ENCODE results near the gene MYT1. TPM values are rescaled to one million over a fixed set of nuclear protein-coding genes. Genes with fewer than 3 reads are reported as not detected.

Gene MYT1
- total RNA-seq, 2 donors from 2014 or later: 2.4 to 4.5 TPM

DNA sequence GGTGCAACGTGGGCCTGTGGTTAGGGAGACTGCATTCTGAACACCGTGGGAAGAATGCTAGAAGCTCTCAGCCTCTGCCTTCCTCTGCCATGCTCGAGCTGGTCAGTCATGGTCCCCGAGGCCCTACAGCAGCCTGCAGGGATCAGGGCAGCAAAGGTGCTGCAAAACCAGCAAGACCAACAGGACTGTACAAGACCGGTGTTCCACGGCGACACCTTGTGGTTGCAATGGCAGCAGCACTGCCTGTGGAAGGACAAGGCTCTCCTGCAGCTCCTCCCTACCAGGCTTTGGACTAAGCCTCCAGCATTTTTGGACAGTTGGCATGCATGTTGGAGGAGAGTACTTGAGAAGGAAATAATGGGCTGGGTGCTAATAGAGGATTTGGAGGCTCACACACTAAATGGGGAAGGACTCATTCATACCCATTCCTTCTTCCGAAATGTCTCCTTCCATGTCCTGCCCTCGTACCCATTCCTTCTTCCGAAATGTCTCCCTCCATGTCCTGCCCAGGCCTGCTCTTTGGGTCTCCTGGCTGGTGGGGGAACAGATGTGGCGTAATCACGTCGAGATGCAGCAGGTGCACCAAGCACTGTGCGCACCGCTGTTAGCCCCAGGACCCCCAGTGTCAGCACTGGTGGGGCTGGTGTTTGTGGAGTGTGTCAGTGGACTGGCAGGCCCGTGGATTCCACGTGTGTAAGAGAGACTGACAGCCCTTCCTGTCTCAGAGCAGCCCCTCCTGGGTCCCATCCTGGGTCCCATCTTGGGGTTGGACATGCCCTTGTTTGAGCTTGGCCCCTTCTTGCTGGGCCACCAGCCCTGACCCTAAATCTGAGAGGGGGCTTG lies 18.6 kb upstream of the MYT1 start:
- peak; percentile 84 for DNase-seq

DNA sequence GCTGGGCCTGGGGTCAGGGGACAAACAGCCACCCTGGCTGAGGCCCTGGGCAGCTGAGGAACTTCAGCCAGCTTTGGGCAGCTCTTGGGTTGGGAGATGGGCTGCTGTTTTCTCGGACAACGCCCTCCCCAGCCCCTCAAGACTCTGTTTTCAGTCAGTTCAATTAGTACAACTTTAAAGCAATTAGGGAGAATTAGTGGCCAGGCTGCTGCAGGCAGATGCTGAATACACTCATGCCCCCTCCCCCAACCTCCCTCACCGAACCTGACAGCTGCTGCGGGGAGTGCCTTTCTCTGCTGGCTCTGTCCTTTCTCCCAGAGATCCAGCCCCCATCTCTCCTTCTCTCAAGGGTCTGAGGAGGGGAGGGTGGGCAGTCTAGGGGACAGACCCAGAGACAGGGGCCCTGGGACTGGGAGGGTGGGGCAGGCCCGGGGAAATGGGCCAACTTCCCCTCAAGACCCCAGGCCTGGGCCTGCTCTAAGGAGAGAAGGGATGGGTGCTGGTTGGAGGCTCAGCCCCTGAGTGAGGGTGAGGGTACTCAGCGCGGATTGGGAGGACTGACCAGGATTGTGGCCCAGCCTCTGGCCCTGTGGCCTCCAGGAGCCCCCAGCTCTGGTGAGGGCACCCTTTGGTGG lies 17.8 kb upstream of the MYT1 start:
- H3K4me1 Mint-ChIP-seq: no peaks in the 10 kb centered on the region
- peaks cover 20% of the 10 kb centered on the region for H3K9me3 Mint-ChIP-seq
- H3K4me1 ChIP-seq (ENCODE audit: control insufficient read depth, insufficient read depth, low read length): no peaks in the 10 kb centered on the region
- no peaks in the 10 kb centered on the region for H3K27me3 Mint-ChIP-seq (ENCODE audit: insufficient read depth)
- H3K9me3 ChIP-seq (ENCODE audit: control insufficient read depth, low read length): peaks cover 17% of the 10 kb centered on the region
- H3K27ac Mint-ChIP-seq: no peak overlapping the region
- H3K4me3 Mint-ChIP-seq: no peak overlapping the region
- H3K27me3 ChIP-seq (ENCODE audit: control insufficient read depth, insufficient read depth, low read length, poor library complexity, severe bottlenecking): no peaks in the 10 kb centered on the region
- WGBS, 2 experiments (ENCODE audit: insufficient coverage in 1 of 2, insufficient read length in 1 of 2): 79 to 100% methylated on average over 1 to 7 of the region's 7 CpGs
- no peak for DNase-seq
- no peak for TF ChIP-seq CTCF (conservative IDR thresholded peaks at IDR 0.05)
- no peaks in the 10 kb centered on the region for H3K36me3 Mint-ChIP-seq (ENCODE audit: low read depth)
- H3K36me3 ChIP-seq (ENCODE audit: control insufficient read depth, insufficient read depth, low read length): no peaks in the 10 kb centered on the region
- H3K9ac ChIP-seq (ENCODE audit: extremely low read depth, low read length, poor library complexity, severe bottlenecking): no peak overlapping the region
- H3K4me3 ChIP-seq (ENCODE audit: low read length): no peak overlapping the region
- no peak overlapping the region for H3K27ac ChIP-seq (ENCODE audit: low read depth, low read length)

More for the DNA sequence above, 18.6 kb upstream of the MYT1 start:
- Mint-ChIP-seq H3K4me3 (no peak overlapping the region), H3K27me3 (ENCODE audit: insufficient read depth) (no peaks in the 10 kb centered on the region), H3K27ac (no peak overlapping the region), H3K9me3 (peaks cover 20% of the 10 kb centered on the region), H3K4me1 (no peaks in the 10 kb centered on the region), H3K36me3 (ENCODE audit: low read depth) (no peaks in the 10 kb centered on the region)
- Histone ChIP-seq H3K27me3 (ENCODE audit: control insufficient read depth, insufficient read depth, low read length, poor library complexity, severe bottlenecking) (no peaks in the 10 kb centered on the region), H3K9me3 (ENCODE audit: control insufficient read depth, low read length) (peaks cover 17% of the 10 kb centered on the region), H3K27ac (ENCODE audit: low read depth, low read length) (no peak overlapping the region), H3K9ac (ENCODE audit: extremely low read depth, low read length, poor library complexity, severe bottlenecking) (no peak overlapping the region), H3K4me1 (ENCODE audit: control insufficient read depth, insufficient read depth, low read length) (no peaks in the 10 kb centered on the region), H3K36me3 (ENCODE audit: control insufficient read depth, insufficient read depth, low read length) (no peaks in the 10 kb centered on the region), H3K4me3 (ENCODE audit: low read length) (no peak overlapping the region)
- WGBS, 2 experiments (ENCODE audit: insufficient coverage in 1 of 2, insufficient read length in 1 of 2): 90 to 92% methylated on average over 7 to 17 of the region's 17 CpGs
- peak; percentile 64 for TF ChIP-seq CTCF (conservative IDR thresholded peaks at IDR 0.05)

- no peak overlapping the region for H3K9ac ChIP-seq (ENCODE audit: extremely low read depth, low read length, poor library complexity, severe bottlenecking)
- peaks cover 2% of the 10 kb centered on the region for H3K4me1 Mint-ChIP-seq
- no peak for DNase-seq
- H3K4me3 ChIP-seq (ENCODE audit: low read length): no peak overlapping the region
- H3K27ac ChIP-seq (ENCODE audit: low read depth, low read length): no peak overlapping the region
- no peaks in the 10 kb centered on the region for H3K27me3 ChIP-seq (ENCODE audit: control insufficient read depth, insufficient read depth, low read length, poor library complexity, severe bottlenecking)
- peaks cover 17% of the 10 kb centered on the region for H3K9me3 ChIP-seq (ENCODE audit: control insufficient read depth, low read length)
- H3K4me3 Mint-ChIP-seq: no peak overlapping the region
- 86 to 93% methylated on average over 6 to 12 of the region's 12 CpGs for WGBS, 2 experiments (ENCODE audit: insufficient coverage in 1 of 2, insufficient read length in 1 of 2)
- no peaks in the 10 kb centered on the region for H3K27me3 Mint-ChIP-seq (ENCODE audit: insufficient read depth)
- no peaks in the 10 kb centered on the region for H3K36me3 Mint-ChIP-seq (ENCODE audit: low read depth)
- peaks cover 20% of the 10 kb centered on the region for H3K9me3 Mint-ChIP-seq
- H3K36me3 ChIP-seq (ENCODE audit: control insufficient read depth, insufficient read depth, low read length): no peaks in the 10 kb centered on the region
- H3K27ac Mint-ChIP-seq: no peak overlapping the region
- H3K4me1 ChIP-seq (ENCODE audit: control insufficient read depth, insufficient read depth, low read length): no peaks in the 10 kb centered on the region
- no peak for TF ChIP-seq CTCF (conservative IDR thresholded peaks at IDR 0.05)
These were observed 17.2 kb upstream of the MYT1 start for GRCh38 chr20:64146936-64147477.

Measured in endodermal cell (in vitro differentiated cells).